Right lobe of liver (tissue), 6 donors: Measurements from ENCODE around the gene XNDC1N. TPM values are rescaled to one million over a fixed set of nuclear protein-coding genes. Genes with fewer than 3 reads are reported as not detected.

Source experiments
- ATAC-seq, 4 donors: fragments of 200-7000 bp; cut with Tn5 transposase; one replicate each; pipeline ENCODE4 v1.9.1; 2020; ENCODE audit warnings: mild to moderate bottlenecking in 4 of 4, moderate library complexity in 4 of 4
- DNase-seq, 3 donors: peaks; one replicate each; pipeline ENCODE4 v3.0.0-alpha.2; 2020
- H3K27ac ChIP-seq, 3 donors: fragments of 200-600 bp; one replicate each; pipeline ENCODE4 v1.8.0; 2022
- H3K27me3 ChIP-seq, 2 donors: fragments of 200-600 bp; one replicate each; pipeline ENCODE4 v1.8.0; 2022
- H3K36me3 ChIP-seq, 4 donors: fragments of 200-600 bp; sonication (generic) in 1 of 4; one replicate each; pipeline versions ENCODE4 v1.5.1 to v1.8.0; 2017 to 2022; ENCODE audit warnings: control low read depth in 1 of 4
- H3K4me1 ChIP-seq, 4 donors: fragments of 200-600 bp; sonication (generic) in 1 of 4; one replicate each; pipeline versions ENCODE4 v1.5.1 to v1.8.0; 2017 to 2022; ENCODE audit warnings: control low read depth in 1 of 4
- H3K4me3 ChIP-seq, 3 donors: fragments of 200-600 bp; one replicate each; pipeline ENCODE4 v1.8.0; 2022
- H3K9me3 ChIP-seq, 4 donors: fragments of 200-600 bp; sonication (generic) in 1 of 4; one replicate each; pipeline versions ENCODE4 v1.5.1 to v1.8.0; 2017 to 2022; ENCODE audit warnings: control low read depth in 1 of 4
- POLR2A ChIP-seq: fragments of 450-650 bp; IDR thresholded peaks from one replicate; pipeline ENCODE4 v1.6.1; 2017; ENCODE audit warnings: antibody characterized with exemption, mild to moderate bottlenecking
- WGBS: methylation state at CpG from one replicate; pipeline ENCODE4 v1.1.6; 2018; ENCODE audit warnings: low coverage, low lambda C conversion rate; ENCODE audit not compliant: insufficient coverage; ENCODE audit errors: missing lambda C conversion rate; 5-methylcytosine and 5-hydroxymethylcytosine counted together
- intact Hi-C, 2 donors: fragments of 100-400 bp; cut with DNase I; formaldehyde crosslinking; loops; one replicate each; pipeline versions ENCODE4 v1.11.2 to v1.14.1; 2022
- total RNA-seq, 6 experiments: library from RNA; depleted of rRNA in 2 of 6; stranded (reverse); fragments of >200 nt in 2 of 6; fragmentation: NEBNext Ultra II Directional in 3 of 6; extraction: Animal tissue kit (Norgen Biotek cat#: 25700) in 3 of 6; gene quantifications; one replicate each; pipeline versions ENCODE4 v1.1.0 to v1.2.4, GENCODE V29; 2016 to 2023
- TF ChIP-seq, protein P1 (sequence below), 4 donors: fragments of 200-600 bp in 3 of 4; fragments of 450-650 bp in 1 of 4; IDR thresholded peaks; one replicate each; pipeline versions ENCODE4 v1.5.1 to v1.8.0; 2016 to 2022; ENCODE audit warnings: antibody characterized with exemption in 4 of 4, mild to moderate bottlenecking in 2 of 4
- donor health status: DM: no; HTN: yes; CAD: no.
- donor health status: DM: no; HTN: no; CAD: no.
- donor health status: DM: no; HTN: no; CAD: no.
- donor health status: DM: no; HTN: yes; CAD: no.
- donor health status: DM: no; HTN: yes; CAD: no.

The XNDC1N gene
- total RNA-seq, 6 experiments from 2014 or later: 0.74 to 4.1 (median 2.2) TPM

DNA sequence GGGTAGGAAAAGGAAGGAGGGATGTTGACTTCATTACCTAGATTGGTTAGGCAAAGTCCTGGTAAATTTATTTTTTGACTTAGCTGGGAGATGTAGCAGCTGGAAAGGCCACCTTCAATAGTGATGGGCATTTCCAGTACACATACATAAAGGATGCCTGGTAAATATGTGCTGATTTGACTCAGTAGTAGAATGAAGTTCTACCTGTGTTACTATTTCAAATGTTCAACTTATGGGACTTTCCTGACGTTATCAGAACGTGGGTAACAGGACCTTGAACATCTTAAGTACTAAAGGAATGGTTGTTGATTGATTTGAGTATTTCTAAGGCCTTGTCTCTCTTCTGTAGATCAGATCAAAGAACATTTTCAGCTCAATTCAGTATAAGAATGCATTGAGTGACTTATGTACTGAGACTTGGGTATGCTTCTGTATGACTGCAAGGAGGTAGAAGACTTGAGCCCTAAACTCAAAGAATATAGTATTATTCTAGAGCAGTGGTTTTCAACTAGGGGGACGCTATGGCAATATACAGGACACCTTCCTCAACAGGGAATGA lies 27.6 kb upstream of the XNDC1N start:
- no peak for DNase-seq
- ATAC-seq: no peak
- WGBS: 57% methylated on average over 3 of the region's 3 CpGs
- H3K27ac ChIP-seq: no peak overlapping the region
- TF ChIP-seq, protein P1, sequence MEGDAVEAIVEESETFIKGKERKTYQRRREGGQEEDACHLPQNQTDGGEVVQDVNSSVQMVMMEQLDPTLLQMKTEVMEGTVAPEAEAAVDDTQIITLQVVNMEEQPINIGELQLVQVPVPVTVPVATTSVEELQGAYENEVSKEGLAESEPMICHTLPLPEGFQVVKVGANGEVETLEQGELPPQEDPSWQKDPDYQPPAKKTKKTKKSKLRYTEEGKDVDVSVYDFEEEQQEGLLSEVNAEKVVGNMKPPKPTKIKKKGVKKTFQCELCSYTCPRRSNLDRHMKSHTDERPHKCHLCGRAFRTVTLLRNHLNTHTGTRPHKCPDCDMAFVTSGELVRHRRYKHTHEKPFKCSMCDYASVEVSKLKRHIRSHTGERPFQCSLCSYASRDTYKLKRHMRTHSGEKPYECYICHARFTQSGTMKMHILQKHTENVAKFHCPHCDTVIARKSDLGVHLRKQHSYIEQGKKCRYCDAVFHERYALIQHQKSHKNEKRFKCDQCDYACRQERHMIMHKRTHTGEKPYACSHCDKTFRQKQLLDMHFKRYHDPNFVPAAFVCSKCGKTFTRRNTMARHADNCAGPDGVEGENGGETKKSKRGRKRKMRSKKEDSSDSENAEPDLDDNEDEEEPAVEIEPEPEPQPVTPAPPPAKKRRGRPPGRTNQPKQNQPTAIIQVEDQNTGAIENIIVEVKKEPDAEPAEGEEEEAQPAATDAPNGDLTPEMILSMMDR (IDR thresholded peaks at IDR 0.05): no peak
- no peak for TF ChIP-seq POLR2A
- H3K36me3 ChIP-seq: no peaks in the 10 kb centered on the region
- H3K27me3 ChIP-seq: no peaks in the 10 kb centered on the region
- intact Hi-C loops: no loop called here
- no peaks in the 10 kb centered on the region for H3K9me3 ChIP-seq
- H3K4me3 ChIP-seq: no peak overlapping the region
- no peaks in the 10 kb centered on the region for H3K4me1 ChIP-seq

DNA sequence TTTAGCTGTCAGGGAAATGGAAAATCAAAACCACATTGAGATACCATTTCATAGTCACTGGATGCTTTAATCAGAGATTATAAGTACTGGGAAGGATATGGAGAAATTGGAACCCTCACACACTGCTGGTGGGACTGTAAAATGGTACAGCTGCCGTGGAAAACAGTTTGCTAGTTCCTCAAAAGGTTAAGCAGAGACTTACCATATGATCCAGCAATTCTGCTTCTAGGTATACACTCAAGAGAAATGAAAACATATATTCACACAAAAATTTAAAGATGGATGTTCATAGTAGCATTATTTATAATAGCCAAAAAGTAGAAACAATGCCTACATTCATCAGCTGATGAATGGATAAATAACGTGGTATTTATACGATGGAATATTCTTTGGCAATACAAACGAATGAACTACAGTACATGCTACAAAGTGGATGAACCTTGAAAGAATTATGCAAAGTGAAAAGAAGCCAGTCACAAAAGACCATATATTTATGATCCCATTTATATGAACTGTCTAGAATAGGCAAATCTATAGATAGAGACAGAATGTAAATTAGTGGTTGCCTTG lies 23.4 kb upstream of the XNDC1N start:
- TF ChIP-seq, protein P1 (IDR thresholded peaks at IDR 0.05): no peak
- TF ChIP-seq POLR2A: no peak
- Histone ChIP-seq H3K4me3 (no peak overlapping the region), H3K27ac (no peak overlapping the region), H3K27me3 (no peaks in the 10 kb centered on the region), H3K4me1 (peaks cover 0 to 26% (median 13%) of the 10 kb centered on the region in 4 donors), H3K9me3 (no peaks in the 10 kb centered on the region), H3K36me3 (no peaks in the 10 kb centered on the region)
- ATAC-seq (no peak), DNase-seq (no peak)
- intact Hi-C loops: no loop called here
- WGBS: 89% methylated on average over 4 of the region's 4 CpGs

DNA sequence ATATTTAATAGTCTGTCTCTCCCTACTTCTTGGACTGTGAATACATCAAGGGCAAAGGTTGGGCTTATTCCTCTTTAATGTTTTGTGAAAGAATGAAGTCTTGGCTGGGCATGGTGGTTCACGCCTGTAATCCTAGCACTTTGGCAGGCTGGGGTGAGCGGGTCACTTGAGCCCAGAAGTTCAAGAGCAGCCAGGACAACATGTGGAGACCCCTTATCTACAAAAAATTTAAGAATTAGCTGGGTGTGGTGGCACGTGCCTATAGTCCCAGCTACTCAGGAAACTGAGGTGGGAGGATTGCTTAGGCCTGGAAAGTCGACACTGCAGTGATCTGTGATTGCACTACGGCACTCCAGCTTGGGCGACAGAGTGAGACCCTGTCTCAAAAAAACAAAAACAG lies 20.6 kb upstream of the XNDC1N start:
- WGBS: 37% methylated on average over 2 of the region's 6 CpGs
- ATAC-seq (peak in 2 of 4 donors; percentile 14 to 16), DNase-seq (no peak)
- Histone ChIP-seq H3K27me3 (no peaks in the 10 kb centered on the region), H3K4me1 (peaks cover 0 to 35% (median 14%) of the 10 kb centered on the region in 4 donors), H3K4me3 (peak overlapping the region in 1 of 3 donors; percentile 28), H3K36me3 (no peaks in the 10 kb centered on the region), H3K27ac (peak overlapping the region in 2 of 3 donors; percentile 50 to 78), H3K9me3 (no peaks in the 10 kb centered on the region)
- intact Hi-C loops: no loop called here
- TF ChIP-seq, protein P1 (IDR thresholded peaks at IDR 0.05): no peak
- no peak for TF ChIP-seq POLR2A

DNA sequence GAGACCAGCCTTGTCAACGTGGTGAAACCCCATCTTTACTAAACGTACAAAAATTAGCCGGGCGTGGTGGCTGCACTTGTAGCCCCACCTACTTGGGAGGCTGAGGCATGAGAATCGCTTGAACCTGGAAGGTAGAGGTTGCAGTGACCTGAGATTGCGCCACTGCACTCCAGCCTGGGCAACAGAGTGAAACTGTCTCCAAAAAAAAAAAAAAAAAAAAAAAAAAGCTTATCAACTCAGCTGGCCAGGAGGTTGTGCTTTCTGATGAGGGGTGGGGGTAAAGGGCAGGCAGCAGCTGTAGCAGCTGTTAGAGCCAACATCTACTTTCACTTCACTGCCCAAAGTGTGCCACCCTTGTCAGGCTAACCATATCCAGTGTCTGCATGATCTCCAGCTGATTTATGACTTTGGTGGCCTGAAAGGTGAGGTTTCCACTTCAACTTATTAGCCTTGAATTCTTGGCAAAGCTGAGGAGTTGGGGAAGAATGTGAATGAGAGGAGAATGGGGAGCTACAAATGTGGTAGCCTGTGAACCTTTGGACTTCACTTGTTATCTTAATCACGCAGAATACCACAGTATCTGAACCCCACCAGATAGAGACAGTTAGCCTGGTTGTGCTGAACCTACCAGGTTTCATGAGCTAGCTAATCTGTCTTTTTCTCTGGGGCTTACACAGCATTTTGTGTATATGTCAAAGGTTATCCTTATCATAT lies 20.1 kb upstream of the XNDC1N start:
- no peaks in the 10 kb centered on the region for H3K36me3 ChIP-seq
- no peaks in the 10 kb centered on the region for H3K9me3 ChIP-seq
- peak; percentile 87 to 95 (median 90) for ATAC-seq
- peaks cover 0 to 35% (median 14%) of the 10 kb centered on the region in 4 donors for H3K4me1 ChIP-seq
- peak; percentile 53 to 83 (median 82) for DNase-seq
- H3K4me3 ChIP-seq: peak overlapping the region in 1 of 3 donors; percentile 28
- peak overlapping the region in 2 of 3 donors; percentile 50 to 78 for H3K27ac ChIP-seq
- intact Hi-C loops: no loop called here
- TF ChIP-seq, protein P1 (IDR thresholded peaks at IDR 0.05): no peak
- no peak for TF ChIP-seq POLR2A
- no peaks in the 10 kb centered on the region for H3K27me3 ChIP-seq
- WGBS: 26% methylated on average over 6 of the region's 7 CpGs
